Measurements from ENCODE around the gene RANBP2. TPM values are rescaled to one million over a fixed set of nuclear protein-coding genes. Genes with fewer than 3 reads are reported as not detected.

Gene RANBP2
- total and polyA plus RNA-seq, 2 donors (not counting 1 experiment from before 2014, with no cell fraction given): 4.4 to 67.0 TPM

DNA sequence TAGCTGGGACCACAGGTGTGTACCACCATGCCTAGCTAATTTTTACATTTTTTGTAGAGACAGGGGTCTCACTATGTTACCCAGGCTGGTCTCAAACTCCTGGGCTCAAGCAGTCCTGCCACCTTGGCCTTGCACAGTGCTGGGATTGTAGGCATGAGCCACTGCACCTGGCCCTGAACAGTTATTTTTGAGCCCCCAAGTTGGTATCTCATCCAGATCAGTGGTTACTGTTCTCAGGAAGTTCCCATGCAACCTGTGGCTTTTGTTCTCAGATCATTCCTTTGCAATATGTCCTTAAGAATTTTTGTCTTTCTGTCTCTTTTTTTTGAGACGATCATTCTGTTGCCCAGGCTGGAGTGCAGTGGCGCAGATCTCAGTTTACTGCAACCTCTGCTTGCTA lies 59.6 kb downstream of the RANBP2 start:
- Mint-ChIP-seq H3K9me3 (ENCODE audit: insufficient read depth) (no peaks in the 10 kb centered on the region), H3K4me3 (no peak overlapping the region), H3K4me1 (peaks cover 34% of the 10 kb centered on the region), H3K27me3 (no peaks in the 10 kb centered on the region), H3K27ac (no peak overlapping the region)
- no peak overlapping the region for H3K27ac ChIP-seq (ENCODE audit: low read length in 2 of 2)
- peaks cover 0 to 41% of the 10 kb centered on the region in 2 experiments for H3K36me3 ChIP-seq (replicated peaks in 1 of 2; ENCODE audit: control extremely low read depth in 1 of 2, control insufficient read depth in 1 of 2, extremely low read depth in 1 of 2, insufficient read depth in 2 of 2, low read length in 1 of 2)
- H3K27me3 ChIP-seq (replicated peaks in 1 of 4; ENCODE audit: control extremely low read depth in 1 of 4, control insufficient read depth in 3 of 4, insufficient read depth in 4 of 4, low read length in 3 of 4): no peaks in the 10 kb centered on the region
- 71% methylated on average over 2 of the region's 2 CpGs for WGBS (ENCODE audit: insufficient coverage)
- POLR2A ChIA-PET: no interaction called here
- no peak overlapping the region for H3K4me3 ChIP-seq (ENCODE audit: control extremely low read depth in 1 of 5, extremely low read depth in 1 of 5, insufficient read depth in 1 of 5, low read depth in 2 of 5, low read length in 4 of 5)
- DNase-seq (no peak), ATAC-seq (ENCODE audit: low read depth) (no peak)
- TF ChIP-seq, protein P1, sequence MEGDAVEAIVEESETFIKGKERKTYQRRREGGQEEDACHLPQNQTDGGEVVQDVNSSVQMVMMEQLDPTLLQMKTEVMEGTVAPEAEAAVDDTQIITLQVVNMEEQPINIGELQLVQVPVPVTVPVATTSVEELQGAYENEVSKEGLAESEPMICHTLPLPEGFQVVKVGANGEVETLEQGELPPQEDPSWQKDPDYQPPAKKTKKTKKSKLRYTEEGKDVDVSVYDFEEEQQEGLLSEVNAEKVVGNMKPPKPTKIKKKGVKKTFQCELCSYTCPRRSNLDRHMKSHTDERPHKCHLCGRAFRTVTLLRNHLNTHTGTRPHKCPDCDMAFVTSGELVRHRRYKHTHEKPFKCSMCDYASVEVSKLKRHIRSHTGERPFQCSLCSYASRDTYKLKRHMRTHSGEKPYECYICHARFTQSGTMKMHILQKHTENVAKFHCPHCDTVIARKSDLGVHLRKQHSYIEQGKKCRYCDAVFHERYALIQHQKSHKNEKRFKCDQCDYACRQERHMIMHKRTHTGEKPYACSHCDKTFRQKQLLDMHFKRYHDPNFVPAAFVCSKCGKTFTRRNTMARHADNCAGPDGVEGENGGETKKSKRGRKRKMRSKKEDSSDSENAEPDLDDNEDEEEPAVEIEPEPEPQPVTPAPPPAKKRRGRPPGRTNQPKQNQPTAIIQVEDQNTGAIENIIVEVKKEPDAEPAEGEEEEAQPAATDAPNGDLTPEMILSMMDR (IDR thresholded peaks at IDR 0.05): no peak
- no peak for TF ChIP-seq EZH2 (IDR thresholded peaks at IDR 0.05; ENCODE audit: borderline replicate concordance, insufficient read depth, low read depth, low read length, poor library complexity, severe bottlenecking)
- H3K9me3 ChIP-seq (ENCODE audit: control extremely low read depth in 1 of 3, control insufficient read depth in 2 of 3, insufficient read depth in 1 of 3, low read length in 2 of 3): no peaks in the 10 kb centered on the region
- peaks cover 16 to 19% of the 10 kb centered on the region in 2 donors for H3K4me1 ChIP-seq (ENCODE audit: control insufficient read depth in 2 of 2, insufficient read depth in 2 of 2, low read length in 2 of 2)
- H4K20me1 ChIP-seq (ENCODE audit: control insufficient read depth, insufficient read depth, low read length, poor library complexity, severe bottlenecking): no peaks in the 10 kb centered on the region
- no peaks in the 10 kb centered on the region for H3K79me2 ChIP-seq (ENCODE audit: control insufficient read depth, insufficient read depth, low read length)
- intact Hi-C loops (cut with micrococcal nuclease): no loop called here
- H3K9ac ChIP-seq (ENCODE audit: low read length): no peak overlapping the region
- H3K4me2 ChIP-seq (replicated peaks; ENCODE audit: low read depth, low read length, poor library complexity, severe bottlenecking): no peak overlapping the region
- CTCF ChIA-PET: no interaction called here
- H2AFZ ChIP-seq (ENCODE audit: insufficient read depth, low read depth, low read length, poor library complexity, severe bottlenecking): no peak overlapping the region

DNA sequence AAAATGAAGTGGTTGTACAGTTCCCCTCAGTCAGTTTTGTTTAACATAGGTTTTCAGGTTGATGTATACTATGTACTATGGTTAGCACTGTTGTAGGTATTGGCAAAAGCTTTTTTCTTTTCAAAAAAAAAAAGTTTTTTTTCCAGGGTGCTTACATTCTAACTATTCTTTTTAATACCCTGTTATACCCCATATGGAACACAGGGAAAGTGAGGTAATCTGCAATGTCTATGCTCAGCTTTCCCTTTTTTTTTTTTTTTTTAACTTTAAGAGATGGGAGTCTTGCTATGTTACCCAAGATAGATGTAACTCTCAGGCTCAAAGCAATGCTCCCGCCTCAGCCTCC lies 66.7 kb downstream of the RANBP2 start:
- no peak for ATAC-seq (ENCODE audit: low read depth)
- intact Hi-C loops (cut with micrococcal nuclease): loop anchor here (1.0 to 5.0 kb wide), 4 partner anchors 67 to 337 kb away; partner anchors contain the start of genes GCC2, LIMS1 and RANBP2
- POLR2A ChIA-PET: no interaction called here

More for the DNA sequence above, 66.7 kb downstream of the RANBP2 start:
- Mint-ChIP-seq H3K9me3 (ENCODE audit: insufficient read depth) (no peaks in the 10 kb centered on the region), H3K27me3 (no peaks in the 10 kb centered on the region), H3K4me1 (peaks cover 12% of the 10 kb centered on the region), H3K4me3 (peak overlapping the region; percentile 99), H3K27ac (peak overlapping the region; percentile 91)
- CTCF ChIA-PET: no interaction called here
- Histone ChIP-seq H3K4me1 (ENCODE audit: control insufficient read depth in 2 of 2, insufficient read depth in 2 of 2, low read length in 2 of 2) (peaks cover 6 to 7% of the 10 kb centered on the region in 2 donors), H3K4me3 (ENCODE audit: control extremely low read depth in 1 of 5, extremely low read depth in 1 of 5, insufficient read depth in 1 of 5, low read depth in 2 of 5, low read length in 4 of 5) (peak overlapping the region; percentile 56 to 88 (median 70)), H3K79me2 (ENCODE audit: control insufficient read depth, insufficient read depth, low read length) (peaks cover 4% of the 10 kb centered on the region), H3K27me3 (replicated peaks in 1 of 4; ENCODE audit: control extremely low read depth in 1 of 4, control insufficient read depth in 3 of 4, insufficient read depth in 4 of 4, low read length in 3 of 4) (no peaks in the 10 kb centered on the region), H2AFZ (ENCODE audit: insufficient read depth, low read depth, low read length, poor library complexity, severe bottlenecking) (peak overlapping the region; percentile 88), H3K9ac (ENCODE audit: low read length) (peak overlapping the region; percentile 94), H3K36me3 (replicated peaks in 1 of 2; ENCODE audit: control extremely low read depth in 1 of 2, control insufficient read depth in 1 of 2, extremely low read depth in 1 of 2, insufficient read depth in 2 of 2, low read length in 1 of 2) (peaks cover 0 to 23% of the 10 kb centered on the region in 2 experiments), H3K4me2 (replicated peaks; ENCODE audit: low read depth, low read length, poor library complexity, severe bottlenecking) (peak overlapping the region; percentile 83), H3K9me3 (ENCODE audit: control extremely low read depth in 1 of 3, control insufficient read depth in 2 of 3, insufficient read depth in 1 of 3, low read length in 2 of 3) (no peaks in the 10 kb centered on the region), H3K27ac (ENCODE audit: low read length in 2 of 2) (peak overlapping the region; percentile 69 to 86), H4K20me1 (ENCODE audit: control insufficient read depth, insufficient read depth, low read length, poor library complexity, severe bottlenecking) (no peaks in the 10 kb centered on the region)
- WGBS (ENCODE audit: insufficient coverage): 0% methylated on average over 1 of the region's 1 CpG
- TF ChIP-seq EZH2 (IDR thresholded peaks at IDR 0.05; ENCODE audit: borderline replicate concordance, insufficient read depth, low read depth, low read length, poor library complexity, severe bottlenecking): no peak
- TF ChIP-seq, protein P1 (IDR thresholded peaks at IDR 0.05): no peak
- no peak for DNase-seq

All from B cell (primary cell).